ENCODE results near the gene DCST2.

The DCST2 gene

GRCh38 chr1:155069551-155070157 lies 36.1 kb upstream of the DCST2 start:
- DNase-seq (ENCODE audit: low read depth in 2 of 2): no peak

- no peak for DNase-seq (ENCODE audit: low read depth in 2 of 2)
Measured at GRCh38 chr1:155068599-155068998, 35.0 kb upstream of the DCST2 start.

GRCh38 chr1:155066777-155067176 lies 33.2 kb upstream of the DCST2 start:
- DNase-seq (ENCODE audit: low read depth in 2 of 2): no peak

GRCh38 chr1:155064832-155065429 lies 31.4 kb upstream of the DCST2 start:
- DNase-seq (ENCODE audit: low read depth in 2 of 2): no peak

DNA sequence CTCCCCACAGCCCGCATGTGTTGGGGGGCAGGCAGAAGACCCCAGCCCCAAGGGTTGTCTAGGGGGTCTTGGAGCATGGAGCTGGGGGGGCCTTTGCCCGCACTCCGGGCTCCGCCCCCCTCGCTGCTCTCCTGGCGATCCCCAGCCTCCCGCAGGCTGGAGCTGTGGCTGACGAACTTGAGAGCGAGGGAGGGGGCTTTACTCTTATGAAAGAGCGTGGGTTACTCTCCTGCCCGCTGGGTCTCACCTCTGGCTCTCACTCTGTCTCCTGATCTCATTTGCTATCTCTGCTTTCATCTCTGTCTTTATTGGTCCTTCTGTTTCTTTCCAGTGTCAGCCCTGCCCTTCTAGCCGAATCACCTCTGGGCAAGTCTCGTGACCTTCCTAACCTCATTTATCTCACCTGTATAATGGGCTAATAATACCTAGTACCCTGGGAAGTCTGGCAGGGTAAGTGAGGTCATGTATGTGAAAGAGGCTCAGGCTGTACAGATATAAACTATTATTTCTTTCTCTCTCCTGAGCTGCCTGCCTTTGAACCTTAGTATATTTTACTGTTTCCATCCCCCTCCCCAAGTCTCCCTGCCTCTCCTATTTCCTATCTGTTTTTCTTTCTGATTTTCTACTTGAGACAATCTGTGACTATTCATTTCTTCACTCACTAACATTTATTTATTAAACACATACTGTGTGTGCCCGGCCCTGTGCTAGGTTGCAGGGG lies 30.7 kb upstream of the DCST2 start:
- DNase-seq (ENCODE audit: low read depth in 2 of 2): no peak

DNA sequence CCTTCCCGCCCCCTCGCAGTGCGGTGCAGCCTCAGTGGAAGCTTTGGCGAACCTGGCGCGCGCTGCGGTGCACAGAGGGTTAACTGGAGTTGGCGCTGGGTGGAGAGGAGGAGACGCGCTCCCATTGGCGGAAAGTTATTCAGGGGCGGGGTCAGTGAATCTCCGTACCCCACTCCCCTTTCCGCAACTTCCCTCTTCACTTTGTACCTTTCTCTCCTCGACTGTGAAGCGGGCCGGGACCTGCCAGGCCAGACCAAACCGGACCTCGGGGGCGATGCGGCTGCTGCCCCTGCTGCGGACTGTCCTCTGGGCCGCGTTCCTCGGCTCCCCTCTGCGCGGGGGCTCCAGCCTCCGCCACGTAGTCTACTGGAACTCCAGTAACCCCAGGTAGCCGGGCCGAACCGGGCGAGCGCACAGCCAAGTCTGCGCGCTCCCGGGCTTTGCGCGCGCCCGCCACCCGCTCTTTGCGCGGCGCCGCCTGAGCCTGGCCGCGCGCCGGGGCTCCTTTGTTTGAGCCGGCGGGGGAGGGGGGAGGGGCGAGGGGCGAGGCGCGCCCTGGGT lies 30.0 kb upstream of the DCST2 start, which contains the start of gene EFNA4:
EFNA4 (plus strand) TSS at position 191 of the 561 bp plus-strand sequence; CDS start at position 275, 84 bp downstream.
- peak; percentile 69 to 75 for DNase-seq (ENCODE audit: low read depth in 2 of 2)

- DNase-seq (ENCODE audit: low read depth in 2 of 2): peak; percentile 73 to 77
Measured at GRCh38 chr1:155062702-155063411, 29.3 kb upstream of the DCST2 start.

DNA sequence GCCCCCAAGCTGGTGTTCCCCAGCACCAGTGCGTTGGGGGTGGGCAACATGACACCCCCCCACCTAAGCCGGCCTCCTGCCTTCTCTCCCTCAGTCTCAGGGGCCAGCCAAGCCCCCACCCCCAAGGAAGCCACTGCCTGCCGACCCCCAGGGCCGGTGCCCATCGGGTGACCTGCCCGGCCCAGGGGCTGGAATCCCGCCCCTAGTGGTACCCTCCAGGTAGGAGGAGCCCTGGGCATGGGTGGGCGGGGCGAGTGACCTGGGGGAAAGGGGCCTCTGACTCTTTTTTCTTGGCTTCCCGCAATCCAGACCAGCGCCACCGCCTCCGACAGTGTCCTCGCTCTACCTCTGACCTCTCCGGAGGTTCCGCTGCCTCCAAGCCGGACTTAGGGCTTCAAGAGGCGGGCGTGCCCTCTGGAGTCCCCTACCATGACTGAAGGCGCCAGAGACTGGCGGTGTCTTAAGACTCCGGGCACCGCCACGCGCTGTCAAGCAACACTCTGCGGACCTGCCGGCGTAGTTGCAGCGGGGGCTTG lies 28.6 kb upstream of the DCST2 start:
- DNase-seq (ENCODE audit: low read depth in 2 of 2): no peak

DNA sequence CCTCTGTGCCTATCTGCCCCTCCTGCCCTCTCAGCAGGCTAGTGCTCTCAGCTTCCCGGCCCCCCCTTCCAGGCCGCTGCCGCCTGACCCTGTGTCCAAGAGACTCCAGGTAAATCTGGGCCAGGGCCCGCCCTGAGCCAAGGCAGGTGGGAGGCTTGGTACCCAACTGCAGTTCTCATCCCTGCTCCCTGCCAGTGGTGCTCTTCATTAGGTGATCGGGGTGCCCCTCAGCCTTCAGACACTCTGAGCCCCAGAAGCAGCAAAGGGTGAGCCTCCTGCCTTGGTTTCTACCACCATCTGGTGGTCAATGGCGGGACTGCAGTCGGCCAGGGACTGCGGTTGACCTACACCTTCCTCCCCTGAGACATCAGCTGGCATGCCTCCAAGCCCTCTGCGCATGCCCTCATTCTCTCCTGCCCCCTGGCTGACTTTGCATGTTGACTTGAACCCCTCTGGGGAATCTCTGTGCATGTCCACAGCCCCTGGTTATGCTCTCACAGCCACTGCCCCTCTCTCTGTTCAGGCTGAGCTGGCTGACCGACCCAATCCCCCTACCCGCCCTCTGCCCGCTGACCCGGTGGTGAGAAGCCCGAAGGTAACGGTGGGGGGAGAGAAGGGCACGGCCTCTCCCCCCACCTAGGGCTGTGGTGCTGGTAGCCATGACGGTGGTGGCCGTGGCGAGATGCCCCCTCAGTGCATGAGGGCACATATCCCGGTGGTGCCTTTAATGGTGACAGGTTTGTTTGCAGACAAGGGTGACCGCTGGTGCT lies 28.0 kb upstream of the DCST2 start:
- peak; percentile 95 to 98 for DNase-seq (ENCODE audit: low read depth in 2 of 2)

GRCh38 chr1:155060736-155061135 lies 27.2 kb upstream of the DCST2 start:
- no peak for DNase-seq (ENCODE audit: low read depth in 2 of 2)

DNA sequence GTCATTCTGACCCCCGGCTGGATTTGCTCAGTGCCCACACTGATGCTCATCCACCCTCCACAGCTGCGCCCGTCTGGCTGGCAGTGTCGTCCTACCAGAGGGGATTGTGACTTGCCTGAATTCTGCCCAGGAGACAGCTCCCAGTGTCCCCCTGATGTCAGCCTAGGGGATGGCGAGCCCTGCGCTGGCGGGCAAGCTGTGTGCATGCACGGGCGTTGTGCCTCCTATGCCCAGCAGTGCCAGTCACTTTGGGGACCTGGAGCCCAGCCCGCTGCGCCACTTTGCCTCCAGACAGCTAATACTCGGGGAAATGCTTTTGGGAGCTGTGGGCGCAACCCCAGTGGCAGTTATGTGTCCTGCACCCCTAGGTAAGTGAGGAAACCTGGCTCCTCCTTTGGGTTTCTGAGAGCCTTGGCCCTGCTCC lies 24.2 kb upstream of the DCST2 start:
- no peak for DNase-seq (ENCODE audit: low read depth in 2 of 2)

DNA sequence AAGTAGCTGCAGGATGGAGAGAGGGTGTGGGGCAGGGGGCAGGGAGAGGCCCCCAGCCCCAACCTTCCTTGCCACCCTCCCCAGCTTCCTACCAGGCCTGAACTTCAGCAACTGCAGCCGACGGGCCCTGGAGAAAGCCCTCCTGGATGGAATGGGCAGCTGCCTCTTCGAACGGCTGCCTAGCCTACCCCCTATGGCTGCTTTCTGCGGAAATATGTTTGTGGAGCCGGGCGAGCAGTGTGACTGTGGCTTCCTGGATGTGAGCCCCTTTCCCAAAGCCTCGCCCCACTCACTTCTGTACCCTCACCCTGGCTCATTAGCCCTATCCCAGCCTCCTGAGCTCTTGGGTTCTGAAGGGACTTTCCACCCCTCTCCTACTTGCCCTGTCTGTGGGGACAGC lies 23.5 kb upstream of the DCST2 start:
- no peak for DNase-seq (ENCODE audit: low read depth in 2 of 2)

- DNase-seq (ENCODE audit: low read depth in 2 of 2): no peak
Measured at GRCh38 chr1:155053531-155054105, 20.0 kb upstream of the DCST2 start.

DNA sequence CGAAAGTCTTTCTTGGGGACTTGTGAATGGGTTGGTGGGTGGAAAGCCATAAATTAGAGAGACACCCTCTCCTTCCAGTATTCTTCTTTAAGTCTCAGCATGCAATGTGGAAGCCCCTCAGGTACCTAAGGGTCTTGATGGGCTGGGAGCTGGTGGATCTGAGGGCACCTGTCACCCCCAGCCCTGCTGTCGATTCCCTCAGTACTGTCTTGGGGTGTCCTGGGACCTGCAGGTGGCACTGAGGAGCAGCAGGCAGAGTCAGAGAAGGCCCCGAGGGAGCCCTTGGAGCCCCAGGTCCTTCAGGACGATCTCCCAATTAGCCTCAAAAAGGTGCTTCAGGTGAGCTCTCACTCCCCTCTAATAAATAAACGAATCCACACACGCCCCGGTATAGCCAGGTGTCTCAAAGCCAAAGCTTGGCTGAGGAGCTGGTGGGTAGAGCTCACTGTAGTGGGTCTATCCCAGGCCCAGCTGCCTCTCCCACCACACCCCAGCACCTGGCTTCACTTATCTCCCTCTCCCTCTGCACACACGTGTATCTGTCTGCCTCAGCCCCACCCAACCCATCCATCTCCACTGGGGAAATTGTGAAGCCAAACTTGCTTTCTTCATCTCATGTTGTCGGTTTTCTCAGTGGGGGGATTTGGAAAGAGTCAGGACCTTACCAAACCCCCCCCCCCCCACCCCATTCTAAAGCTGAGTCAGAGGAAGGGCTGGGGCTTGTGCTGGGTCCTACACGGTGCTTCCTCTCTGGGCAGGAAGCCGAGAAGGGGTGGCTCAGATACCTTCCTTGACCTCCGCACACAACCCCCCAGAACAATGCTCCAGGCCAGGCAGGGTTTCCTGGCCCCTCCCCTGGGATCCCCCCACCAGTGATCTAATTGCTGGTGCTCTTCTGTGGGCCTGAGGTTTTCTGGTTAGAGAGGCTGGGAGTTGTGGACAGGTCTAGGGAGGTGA lies 19.1 kb upstream of the DCST2 start:
- no peak for DNase-seq (ENCODE audit: low read depth in 2 of 2)

GRCh38 chr1:155051777-155052398 lies 18.3 kb upstream of the DCST2 start:
- DNase-seq (ENCODE audit: low read depth in 2 of 2): peak in 1 of 2 donors; percentile 29

DNA sequence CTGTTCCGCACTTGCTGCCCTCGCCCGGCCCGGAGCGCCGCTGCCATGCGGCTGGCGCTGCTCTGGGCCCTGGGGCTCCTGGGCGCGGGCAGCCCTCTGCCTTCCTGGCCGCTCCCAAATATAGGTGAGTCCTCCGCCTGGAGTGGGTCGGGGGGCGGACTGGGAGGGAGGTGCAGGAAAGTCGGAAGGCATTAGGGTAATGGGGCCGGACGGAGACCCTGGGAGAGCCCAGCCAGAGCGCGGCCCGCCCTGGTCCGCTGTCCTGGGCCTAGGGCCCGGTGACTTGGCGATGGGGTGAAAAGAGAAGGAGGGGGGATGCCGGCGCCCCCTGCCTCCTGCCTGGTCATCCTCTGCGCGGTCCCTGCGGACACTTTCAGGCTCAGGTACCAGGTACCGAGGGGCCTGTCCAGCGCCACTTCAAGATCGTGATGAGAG lies 17.8 kb upstream of the DCST2 start:
- DNase-seq (ENCODE audit: low read depth in 2 of 2): no peak

DNA sequence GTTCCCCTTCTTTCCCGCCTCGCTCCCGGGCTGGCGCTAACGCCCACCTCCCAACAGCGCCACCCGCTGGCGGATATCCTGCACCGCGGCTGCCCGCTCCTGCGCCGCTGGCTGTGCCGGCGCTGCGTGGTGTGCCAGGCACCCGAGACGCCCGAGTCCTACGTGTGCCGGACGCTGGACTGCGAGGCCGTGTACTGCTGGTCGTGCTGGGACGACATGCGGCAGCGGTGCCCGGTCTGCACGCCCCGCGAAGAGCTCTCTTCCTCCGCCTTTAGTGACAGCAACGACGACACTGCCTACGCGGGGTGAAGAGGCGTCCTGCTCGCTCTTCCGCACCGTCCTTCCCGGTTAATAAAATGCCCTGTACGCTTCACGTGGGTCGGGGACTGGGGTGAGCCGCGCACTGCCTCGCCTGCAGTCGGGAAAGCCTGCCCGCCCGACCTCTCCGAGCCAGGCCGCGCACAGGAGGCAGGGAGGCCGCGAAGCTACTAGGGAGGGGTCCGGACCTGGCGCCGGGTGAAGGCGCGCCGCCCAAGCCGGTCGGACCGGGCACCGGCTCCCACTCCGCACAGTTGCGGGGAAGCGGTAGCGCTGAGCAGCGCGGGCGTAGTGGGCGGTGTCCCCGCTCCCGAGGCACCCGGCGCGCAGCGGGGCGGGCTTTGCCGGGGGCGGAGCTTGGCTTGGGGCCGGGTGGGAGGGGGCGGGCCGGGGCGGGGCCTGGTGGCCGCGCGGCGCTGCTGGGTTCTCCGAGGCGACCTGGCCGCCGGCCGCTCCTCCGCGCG lies 17.2 kb upstream of the DCST2 start, which contains the start of gene ADAM15:
ADAM15 (plus strand) TSS at position 757 of the 782 bp plus-strand sequence. CDS start 71 bp downstream, outside the sequence.
- DNase-seq (ENCODE audit: low read depth in 2 of 2): peak; percentile 65 to 76

Data from activated CD4-positive, alpha-beta T cell treated with anti-CD3 and anti-CD28 coated beads for 24 hours (primary cell).